Liver (tissue), 9 donors: ENCODE data around the gene ACTL7B. TPM values are rescaled to one million over a fixed set of nuclear protein-coding genes. Genes with fewer than 3 reads are reported as not detected.

Experiments
- DNase-seq: peaks from one replicate; pipeline ENCODE4 v3.0.0-alpha.2; 2017; ENCODE audit warnings: low spot score
- H3K27ac ChIP-seq, 2 donors: one replicate each; pipeline ENCODE4 v1.7.0; 2013; ENCODE audit warnings: inconsistent platforms in 2 of 2, low read length in 2 of 2, control low read depth in 1 of 2, low read depth in 1 of 2, mild to moderate bottlenecking in 1 of 2
- H3K27me3 ChIP-seq, 4 donors: one replicate each; pipeline versions ENCODE4 v1.6.1 to v1.7.0; 2013; ENCODE audit warnings: low read length in 3 of 4, inconsistent platforms in 1 of 4, mild to moderate bottlenecking in 1 of 4, moderate library complexity in 1 of 4; ENCODE audit not compliant: control insufficient read depth in 4 of 4, insufficient read depth in 4 of 4
- H3K36me3 ChIP-seq, 4 donors: one replicate each; pipeline versions ENCODE4 v1.6.1 to v1.7.0; 2013; ENCODE audit warnings: low read length in 3 of 4, mild to moderate bottlenecking in 3 of 4, low read depth in 1 of 4, moderate library complexity in 1 of 4; ENCODE audit not compliant: control insufficient read depth in 4 of 4, insufficient read depth in 3 of 4
- H3K4me1 ChIP-seq, 4 donors: one replicate each; pipeline versions ENCODE4 v1.6.1 to v1.7.0; 2013; ENCODE audit warnings: low read length in 3 of 4, mild to moderate bottlenecking in 3 of 4, moderate library complexity in 1 of 4; ENCODE audit not compliant: control insufficient read depth in 4 of 4, insufficient read depth in 4 of 4
- H3K4me3 ChIP-seq, 3 donors: one replicate each; pipeline versions ENCODE4 v1.6.1 to v1.7.0; 2013; ENCODE audit warnings: low read length in 3 of 3, control low read depth in 1 of 3, low read depth in 1 of 3, mild to moderate bottlenecking in 1 of 3
- H3K9ac ChIP-seq, 2 donors: one replicate each; pipeline ENCODE4 v1.7.0; 2013; ENCODE audit warnings: low read length in 2 of 2, mild to moderate bottlenecking in 2 of 2, moderate library complexity in 2 of 2, control low read depth in 1 of 2, low read depth in 1 of 2
- H3K9me3 ChIP-seq, 4 donors: one replicate each; pipeline versions ENCODE4 v1.6.1 to v1.7.0; 2013; ENCODE audit warnings: low read length in 3 of 4; ENCODE audit not compliant: control insufficient read depth in 4 of 4
- CTCF ChIP-seq: fragments of 150-350 bp; IDR thresholded peaks from 2 replicates; pipeline ENCODE4 v1.5.1; 2017; ENCODE audit warnings: improper control_type of control experiment, low read depth, low read length; ENCODE audit not compliant: missing input control
- EGR1 ChIP-seq, 2 donors: IDR thresholded peaks; 2 replicates each; pipeline ENCODE4 v1.6.1; 2016 to 2018; ENCODE audit warnings: antibody characterized with exemption in 2 of 2, low read depth in 2 of 2
- FOXA1 ChIP-seq: IDR thresholded peaks from 2 replicates; pipeline ENCODE4 v1.6.1; 2016; ENCODE audit warnings: antibody characterized with exemption
- FOXA2 ChIP-seq: IDR thresholded peaks from 2 replicates; pipeline ENCODE4 v1.6.1; 2016; ENCODE audit warnings: antibody characterized with exemption
- GABPA ChIP-seq, 2 donors: IDR thresholded peaks in 1 of 2; conservative IDR thresholded peaks in 1 of 2; 2 replicates each; pipeline ENCODE4 v1.6.1; 2016; ENCODE audit warnings: antibody characterized with exemption in 2 of 2, mild to moderate bottlenecking in 1 of 2, moderate library complexity in 1 of 2
- HNF4A ChIP-seq, 2 donors: conservative IDR thresholded peaks; 2 replicates each; pipeline ENCODE4 v1.6.1; 2016; ENCODE audit warnings: antibody characterized with exemption in 2 of 2, mild to moderate bottlenecking in 2 of 2
- HNF4G ChIP-seq: IDR thresholded peaks from 2 replicates; pipeline ENCODE4 v1.6.1; 2016; ENCODE audit warnings: antibody characterized with exemption
- JUND ChIP-seq, 2 donors: IDR thresholded peaks; 2 replicates each; pipeline ENCODE4 v1.6.1; 2016; ENCODE audit warnings: antibody characterized with exemption in 2 of 2
- MAX ChIP-seq: IDR thresholded peaks from 2 replicates; pipeline ENCODE4 v1.6.1; 2016; ENCODE audit warnings: antibody characterized with exemption
- RAD21 ChIP-seq, 2 donors: IDR thresholded peaks; 2 replicates each; pipeline ENCODE4 v1.6.1; 2016; ENCODE audit warnings: antibody characterized with exemption in 2 of 2, mild to moderate bottlenecking in 2 of 2
- REST ChIP-seq: IDR thresholded peaks from 2 replicates; pipeline ENCODE4 v1.6.1; 2016; ENCODE audit warnings: antibody characterized with exemption, mild to moderate bottlenecking
- RXRA ChIP-seq, 2 donors: IDR thresholded peaks; 2 replicates each; pipeline ENCODE4 v1.6.1; 2017 to 2018; ENCODE audit warnings: antibody characterized with exemption in 2 of 2, mild to moderate bottlenecking in 1 of 2
- SP1 ChIP-seq: IDR thresholded peaks from 2 replicates; pipeline ENCODE4 v1.6.1; 2018; ENCODE audit warnings: antibody characterized with exemption, mild to moderate bottlenecking
- ZBTB33 ChIP-seq: IDR thresholded peaks from 2 replicates; pipeline ENCODE4 v1.6.1; 2016; ENCODE audit warnings: antibody characterized with exemption
- WGBS: extraction: QIAGEN DNeasy Blood & Tissue Kit; methylation state at CpG from one replicate; pipeline ENCODE4 v1.1.7; 2013; 5-methylcytosine and 5-hydroxymethylcytosine counted together
- polyA plus RNA-seq, 2 donors: library from polyadenylated mRNA; stranded (reverse) in 1 of 2; unstranded in 1 of 2; fragments of 200-250 nt in 1 of 2; fragments of >200 nt in 1 of 2; fragmentation: Nextera tagmentation in 1 of 2; extraction: Ambion mirVana in 1 of 2; gene quantifications; one replicate each; pipeline versions ENCODE4 v1.2.1 to v1.2.3, GENCODE V29; 2013 to 2015
- total RNA-seq, 2 donors: library from RNA; depleted of rRNA; stranded (reverse); fragments of >200 nt; gene quantifications; one replicate each; pipeline ENCODE4 v1.2.3, GENCODE V29; 2014
- donor health status: healthy.
- donor health status: healthy.
- donor health status: healthy.
- donor health status: healthy.
- donor health status: healthy.

The ACTL7B gene
- total and polyA plus RNA-seq, 4 donors: 0.09 TPM; not detected in 3

- Histone ChIP-seq H3K36me3 (peaks cover 8 to 39% (median 30%) of the 10 kb centered on the region in 4 donors), H3K27me3 (no peaks in the 10 kb centered on the region), H3K9ac (no peak overlapping the region), H3K9me3 (no peaks in the 10 kb centered on the region), H3K4me3 (no peak overlapping the region), H3K4me1 (peaks cover 0 to 10% (median 7%) of the 10 kb centered on the region in 4 donors), H3K27ac (no peak overlapping the region)
- no peak for DNase-seq
- TF ChIP-seq CTCF: no peak
- no peak for TF ChIP-seq GABPA (IDR thresholded peaks at IDR 0.05 in 1 of 2, conservative IDR thresholded peaks at IDR 0.05 in 1 of 2)
- TF ChIP-seq RXRA (IDR thresholded peaks at IDR 0.05): no peak
- 86% methylated on average over 3 of the region's 3 CpGs for WGBS
Observed at GRCh38 chr9:108880738-108881316, 25.0 kb upstream of the ACTL7B start.

- Histone ChIP-seq H3K9ac (no peak overlapping the region), H3K27ac (no peak overlapping the region), H3K9me3 (no peaks in the 10 kb centered on the region), H3K27me3 (no peaks in the 10 kb centered on the region), H3K4me3 (no peak overlapping the region), H3K36me3 (peaks cover 13 to 60% (median 54%) of the 10 kb centered on the region in 4 donors), H3K4me1 (no peaks in the 10 kb centered on the region)
- over 99% methylated on average over 2 of the region's 2 CpGs for WGBS
- no peak for DNase-seq
- TF ChIP-seq CTCF (no peak), RAD21 (IDR thresholded peaks at IDR 0.05) (no peak), HNF4G (no peak), EGR1 (IDR thresholded peaks at IDR 0.05; ENCODE audit: low read depth in 2 of 2) (no peak), ZBTB33 (no peak), HNF4A (conservative IDR thresholded peaks at IDR 0.05) (no peak), GABPA (IDR thresholded peaks at IDR 0.05 in 1 of 2, conservative IDR thresholded peaks at IDR 0.05 in 1 of 2) (no peak)
Observed at GRCh38 chr9:108877524-108877923, 21.7 kb upstream of the ACTL7B start.

- H3K27ac ChIP-seq: no peak overlapping the region
- H3K9me3 ChIP-seq: peaks cover 0 to 3% (median 0%) of the 10 kb centered on the region in 4 donors
- peaks cover 11 to 65% (median 58%) of the 10 kb centered on the region in 4 donors for H3K36me3 ChIP-seq
- H3K9ac ChIP-seq: no peak overlapping the region
- H3K4me1 ChIP-seq: no peaks in the 10 kb centered on the region
- H3K4me3 ChIP-seq: no peak overlapping the region
- WGBS: 96% methylated on average over 5 of the region's 5 CpGs
- no peak for DNase-seq
- no peaks in the 10 kb centered on the region for H3K27me3 ChIP-seq
- no peak for TF ChIP-seq REST
- TF ChIP-seq RXRA (IDR thresholded peaks at IDR 0.05): no peak
- no peak for TF ChIP-seq MAX
- no peak for TF ChIP-seq GABPA (IDR thresholded peaks at IDR 0.05 in 1 of 2, conservative IDR thresholded peaks at IDR 0.05 in 1 of 2)
- no peak for TF ChIP-seq FOXA2
- TF ChIP-seq FOXA1: no peak
- no peak for TF ChIP-seq HNF4G
- no peak for TF ChIP-seq SP1
- no peak for TF ChIP-seq ZBTB33
- no peak for TF ChIP-seq JUND (IDR thresholded peaks at IDR 0.05)
- TF ChIP-seq RAD21 (IDR thresholded peaks at IDR 0.05): no peak
- TF ChIP-seq HNF4A (conservative IDR thresholded peaks at IDR 0.05): no peak
Observed at GRCh38 chr9:108876425-108876824, 20.6 kb upstream of the ACTL7B start.
